ENCODE results near the gene VANGL1. TPM values are rescaled to one million over a fixed set of nuclear protein-coding genes. Genes with fewer than 3 reads are reported as not detected.

The VANGL1 gene
- total and polyA plus RNA-seq, 2 of the 8 experiments (the other 6 are each of a cell fraction or from before 2014, with no cell fraction given), result 9.4 to 13.4 TPM

- Histone ChIP-seq H2AFZ (ENCODE audit: low read length) (peak overlapping the region; percentile 65; the same call in 1 of the 2 replicates), H3K4me2 (ENCODE audit: insufficient read depth in 1 of 2, low read depth in 2 of 2, low read length in 2 of 2) (no peak overlapping the region), H3K9ac (replicated peaks in 1 of 4; ENCODE audit: extremely low read depth in 1 of 4, low read depth in 3 of 4, low read length in 3 of 4) (no peak overlapping the region), H3K4me1 (replicated peaks in 1 of 4; ENCODE audit: control insufficient read depth in 3 of 4, insufficient read depth in 4 of 4, low read length in 3 of 4) (no peaks in the 10 kb centered on the region), H4K5ac (ENCODE audit: insufficient read length, low read depth, low read length) (no peak overlapping the region), H3K79me1 (ENCODE audit: low read depth, low read length) (no peaks in the 10 kb centered on the region), H3K14ac (ENCODE audit: insufficient read length) (no peak overlapping the region), H3K27ac (ENCODE audit: low read depth, low read length) (no peak overlapping the region), H3K23ac (ENCODE audit: insufficient read length) (no peak overlapping the region), H3K4me3 (ENCODE audit: extremely low read depth in 1 of 4, insufficient read depth in 2 of 4, low read depth in 3 of 4, low read length in 4 of 4) (no peak overlapping the region), H4K91ac (replicated peaks; ENCODE audit: insufficient read length, low read length) (no peak overlapping the region), H4K8ac (ENCODE audit: extremely low read depth, insufficient read depth, low read length) (no peak overlapping the region; the same call in 1 of the 2 replicates), H2BK12ac (ENCODE audit: low read depth, low read length) (no peak overlapping the region), H3K56ac (replicated peaks; ENCODE audit: insufficient read length, low read depth, low read length) (no peak overlapping the region), H2BK5ac (ENCODE audit: low read depth, low read length) (no peak overlapping the region), H3K36me3 (ENCODE audit: control insufficient read depth in 2 of 4, insufficient read depth in 4 of 4, low read length in 3 of 4) (no peaks in the 10 kb centered on the region), H3K9me3 (ENCODE audit: insufficient read depth in 2 of 2, low read depth in 1 of 2, low read length in 1 of 2) (no peaks in the 10 kb centered on the region), H3K23me2 (ENCODE audit: low read depth, low read length) (no peaks in the 10 kb centered on the region), H3K27me3 (replicated peaks in 1 of 4; ENCODE audit: control insufficient read depth in 3 of 4, extremely low read depth in 1 of 4, insufficient read depth in 3 of 4, low read length in 3 of 4) (no peaks in the 10 kb centered on the region), H3K4ac (replicated peaks; ENCODE audit: insufficient read length, low read depth, low read length) (no peak overlapping the region), H4K20me1 (replicated peaks in 1 of 2; ENCODE audit: control insufficient read depth in 1 of 2, insufficient read depth in 2 of 2, low read length in 2 of 2) (no peaks in the 10 kb centered on the region), H2BK120ac (replicated peaks; ENCODE audit: low read depth, low read length) (no peak overlapping the region), H3K79me2 (ENCODE audit: control insufficient read depth in 1 of 2, insufficient read depth in 2 of 2, low read length in 2 of 2) (no peaks in the 10 kb centered on the region), H2BK15ac (ENCODE audit: low read length) (no peak overlapping the region), H3K18ac (ENCODE audit: extremely low read depth, low read length) (no peak overlapping the region), H2BK20ac (ENCODE audit: low read length) (no peak overlapping the region), H2AK5ac (ENCODE audit: low read depth, low read length) (no peak overlapping the region)
- ChIA-PET CTCF (ENCODE audit: partially characterized antibody) (interaction anchor here (0.6 to 1.7 kb wide), 7 partner anchors 9 to 37 kb away, joined by 3 to 6 read pairs (median 3); no protein-coding TSS in a partner anchor), POLR2A (ENCODE audit: partially characterized antibody) (no interaction called here)
- TF ChIP-seq TAF7 (optimal IDR thresholded peaks at IDR 0.05; ENCODE audit: borderline replicate concordance, low read depth, low read length) (no peak), CEBPB (IDR thresholded peaks at IDR 0.05; ENCODE audit: low read depth, low read length) (peak; percentile 83)
- no peak for DNase-seq (ENCODE audit: low read depth in 1 of 2, low spot score in 2 of 2)
- WGBS, 2 experiments (ENCODE audit: extremely low coverage in 1 of 2, insufficient coverage in 1 of 2, insufficient read length in 1 of 2, insufficient replicate concordance in 2 of 2, low coverage in 1 of 2, low lambda C conversion rate in 2 of 2, missing lambda C conversion rate in 1 of 2), result 80% methylated on average over 7 of the region's 7 CpGs; no CpG with 5 or more reads in 1 of the 2 experiments
- no peak for FAIRE-seq
These were observed 86.0 kb downstream of the VANGL1 start for GRCh38 chr1:115727706-115728249.

All from H1 (cell line).